ENCODE data around the gene MTPN.

Gene MTPN

DNA sequence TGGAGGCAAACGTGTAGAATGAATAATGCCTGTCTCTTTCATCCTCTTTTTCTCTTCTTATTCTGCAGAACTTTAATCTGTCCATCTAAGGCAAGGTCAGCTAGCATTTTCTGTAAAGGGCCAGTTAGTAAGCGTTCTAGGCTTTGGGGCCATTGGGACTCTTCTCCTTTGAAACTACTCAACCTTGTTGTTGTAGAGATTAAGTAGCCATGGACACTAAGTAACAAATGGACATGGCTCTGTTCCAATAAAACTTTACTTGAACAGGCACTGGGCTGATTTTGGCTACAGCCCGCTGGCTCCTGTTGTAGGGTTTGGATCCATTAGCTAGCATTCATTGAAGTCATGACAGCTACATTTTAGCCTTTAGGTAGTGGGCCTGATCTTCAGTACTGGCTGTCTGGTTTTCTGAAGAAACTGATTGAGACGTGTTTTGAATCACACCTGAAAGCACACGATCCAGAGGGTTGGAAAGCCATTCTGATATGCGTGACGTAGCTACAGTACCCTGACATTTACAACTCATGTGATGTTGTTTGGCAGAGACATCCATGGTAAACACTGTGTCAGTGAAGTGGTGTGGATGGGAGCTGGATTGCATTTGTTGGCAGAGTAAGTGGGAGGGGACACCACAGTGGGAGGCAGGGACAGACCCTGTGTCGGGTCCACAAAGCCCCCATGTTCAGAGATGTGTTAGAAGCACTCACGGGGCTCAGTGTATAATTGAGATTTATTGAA, 92.5 kb downstream of the MTPN start:
- no peak for DNase-seq (ENCODE audit: low read depth)

DNA sequence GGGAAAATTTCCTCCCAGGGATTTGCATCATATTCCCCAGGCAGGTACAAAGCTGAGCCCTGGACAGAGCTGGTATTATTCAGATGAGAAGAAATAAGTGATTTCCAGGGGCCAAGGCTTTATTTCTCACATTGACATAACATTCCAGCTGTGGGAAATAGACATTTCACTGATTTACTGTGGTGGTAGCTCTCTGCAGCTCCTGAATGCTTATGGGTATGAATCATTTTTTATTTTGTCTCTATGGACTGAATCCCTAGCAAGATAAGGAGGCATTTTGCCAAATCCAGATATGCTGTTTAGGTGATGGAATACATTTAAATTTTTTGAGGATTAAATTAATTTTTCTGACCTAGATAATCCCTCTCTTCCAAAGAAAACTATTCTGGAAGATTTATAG, 97.9 kb downstream of the MTPN start:
- DNase-seq (ENCODE audit: low read depth) = no peak

DNA sequence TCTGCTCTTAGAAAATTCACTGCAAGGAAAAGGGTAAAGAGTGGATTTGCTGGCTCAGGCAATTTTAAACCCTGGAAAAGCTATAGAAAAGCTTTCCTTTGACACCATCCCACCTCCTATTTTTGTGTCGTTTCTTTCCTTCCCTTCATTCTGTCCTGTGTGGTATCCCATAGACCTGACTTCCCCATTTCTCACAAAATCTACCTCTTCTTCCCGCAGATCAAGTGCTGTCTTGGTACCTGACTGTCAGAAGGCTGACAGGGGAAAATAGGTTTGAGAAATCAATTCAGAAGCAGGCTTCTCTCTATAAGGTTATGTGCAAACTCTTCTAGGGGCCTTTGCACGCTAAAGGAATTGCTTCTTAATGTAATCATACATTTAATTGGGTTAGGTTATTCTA, 98.9 kb downstream of the MTPN start:
- no peak for DNase-seq (ENCODE audit: low read depth)

DNA sequence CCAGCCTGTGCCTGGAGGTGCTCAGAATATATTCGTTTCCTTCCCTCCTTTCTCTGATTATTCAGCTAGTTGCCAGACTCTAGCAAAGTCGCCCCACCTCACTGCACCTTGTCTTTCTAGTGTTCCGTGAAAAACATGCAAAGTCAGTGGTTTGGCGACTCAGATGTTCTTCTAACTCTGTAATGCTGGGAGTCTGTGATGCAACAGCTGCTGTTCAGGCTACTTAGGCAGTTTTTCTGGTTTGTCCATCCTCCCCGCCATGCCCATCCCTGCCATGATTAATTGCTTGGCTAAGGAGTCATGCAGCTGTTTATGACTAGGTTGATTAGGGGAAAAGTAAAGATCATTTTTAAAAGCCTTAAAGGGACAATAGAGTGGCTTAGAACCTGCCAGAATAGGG, 99.4 kb downstream of the MTPN start:
- no peak for DNase-seq (ENCODE audit: low read depth)

Data from fibroblast of the conjunctiva (primary cell).